ENCODE data around the gene PSIP1. TPM values are rescaled to one million over a fixed set of nuclear protein-coding genes. Genes with fewer than 3 reads are reported as not detected.
A peak's percentile ranks its signal among the peaks of the same experiment; 100 is the strongest.

The PSIP1 gene
- total and polyA plus RNA-seq, 2 donors (not counting 1 experiment from before 2014, with no cell fraction given), result 51.2 to 73.3 TPM

- H3K27ac ChIP-seq (ENCODE audit: insufficient read depth, low read length), result peak overlapping the region; percentile 87
- H3K4me1 ChIP-seq (ENCODE audit: control insufficient read depth, extremely low read depth, insufficient read depth, low read length), result peaks cover 2% of the 10 kb centered on the region
- H3K36me3 ChIP-seq (ENCODE audit: control insufficient read depth, insufficient read depth, low read length), result peaks cover 2% of the 10 kb centered on the region
- DNase-seq (ENCODE audit: low read depth in 2 of 2), result no peak
- peak overlapping the region; percentile 62 for H3K9ac ChIP-seq (ENCODE audit: insufficient read depth, low read length)
- peak overlapping the region; percentile 82 for H3K4me2 ChIP-seq (ENCODE audit: extremely low read depth, insufficient read depth, low read length)
- peaks cover 43% of the 10 kb centered on the region for H3K79me2 ChIP-seq (ENCODE audit: control insufficient read depth, insufficient read depth, low read length)
- H3K9me3 ChIP-seq (ENCODE audit: control insufficient read depth, insufficient read depth, low read depth, low read length), result no peaks in the 10 kb centered on the region
- no peaks in the 10 kb centered on the region for H4K20me1 ChIP-seq (ENCODE audit: control insufficient read depth, extremely low read depth, insufficient read depth, low read length)
- peak overlapping the region; percentile 93 for H2AFZ ChIP-seq (ENCODE audit: low read length)
- H3K27me3 ChIP-seq (ENCODE audit: control insufficient read depth, insufficient read depth, low read length), result no peaks in the 10 kb centered on the region
- peak overlapping the region; percentile 77 to 98 (median 98) for H3K4me3 ChIP-seq (replicated peaks in 1 of 4; ENCODE audit: control extremely low read depth in 1 of 4, insufficient read depth in 1 of 4, low read depth in 3 of 4, low read length in 4 of 4)
- no peak for TF ChIP-seq CTCF (conservative IDR thresholded peaks at IDR 0.05 in 1 of 2, IDR thresholded peaks at IDR 0.05 in 1 of 2; ENCODE audit: low read depth in 1 of 2, low read length in 2 of 2)
- no peak for TF ChIP-seq EZH2 (IDR thresholded peaks at IDR 0.05; ENCODE audit: low read length, missing control alignments)
These were observed 88.8 kb downstream of the PSIP1 start for GRCh38 chr9:15421990-15422371.

- Histone ChIP-seq H3K4me3 (replicated peaks in 1 of 4; ENCODE audit: control extremely low read depth in 1 of 4, insufficient read depth in 1 of 4, low read depth in 3 of 4, low read length in 4 of 4) (no peak overlapping the region), H3K79me2 (ENCODE audit: control insufficient read depth, insufficient read depth, low read length) (peaks cover 38% of the 10 kb centered on the region), H3K27me3 (ENCODE audit: control insufficient read depth, insufficient read depth, low read length) (no peaks in the 10 kb centered on the region), H3K4me1 (ENCODE audit: control insufficient read depth, extremely low read depth, insufficient read depth, low read length) (peaks cover 2% of the 10 kb centered on the region), H3K36me3 (ENCODE audit: control insufficient read depth, insufficient read depth, low read length) (peaks cover 2% of the 10 kb centered on the region), H3K9ac (ENCODE audit: insufficient read depth, low read length) (no peak overlapping the region), H3K9me3 (ENCODE audit: control insufficient read depth, insufficient read depth, low read depth, low read length) (no peaks in the 10 kb centered on the region), H4K20me1 (ENCODE audit: control insufficient read depth, extremely low read depth, insufficient read depth, low read length) (no peaks in the 10 kb centered on the region), H3K27ac (ENCODE audit: insufficient read depth, low read length) (no peak overlapping the region), H2AFZ (ENCODE audit: low read length) (no peak overlapping the region), H3K4me2 (ENCODE audit: extremely low read depth, insufficient read depth, low read length) (no peak overlapping the region)
- no peak for DNase-seq (ENCODE audit: low read depth in 2 of 2)
- no peak for TF ChIP-seq EZH2 (IDR thresholded peaks at IDR 0.05; ENCODE audit: low read length, missing control alignments)
- TF ChIP-seq CTCF (conservative IDR thresholded peaks at IDR 0.05 in 1 of 2, IDR thresholded peaks at IDR 0.05 in 1 of 2; ENCODE audit: low read depth in 1 of 2, low read length in 2 of 2), result no peak
These were observed 89.2 kb downstream of the PSIP1 start for GRCh38 chr9:15421532-15421931.

GRCh38 chr9:15420796-15421195 is 90.0 kb downstream of the PSIP1 start:
- Histone ChIP-seq H4K20me1 (ENCODE audit: control insufficient read depth, extremely low read depth, insufficient read depth, low read length) (no peaks in the 10 kb centered on the region), H3K27ac (ENCODE audit: insufficient read depth, low read length) (no peak overlapping the region), H2AFZ (ENCODE audit: low read length) (no peak overlapping the region), H3K9me3 (ENCODE audit: control insufficient read depth, insufficient read depth, low read depth, low read length) (no peaks in the 10 kb centered on the region), H3K27me3 (ENCODE audit: control insufficient read depth, insufficient read depth, low read length) (no peaks in the 10 kb centered on the region), H3K36me3 (ENCODE audit: control insufficient read depth, insufficient read depth, low read length) (peaks cover 2% of the 10 kb centered on the region), H3K4me3 (replicated peaks in 1 of 4; ENCODE audit: control extremely low read depth in 1 of 4, insufficient read depth in 1 of 4, low read depth in 3 of 4, low read length in 4 of 4) (no peak overlapping the region), H3K79me2 (ENCODE audit: control insufficient read depth, insufficient read depth, low read length) (peaks cover 31% of the 10 kb centered on the region), H3K4me1 (ENCODE audit: control insufficient read depth, extremely low read depth, insufficient read depth, low read length) (peaks cover 2% of the 10 kb centered on the region), H3K4me2 (ENCODE audit: extremely low read depth, insufficient read depth, low read length) (no peak overlapping the region), H3K9ac (ENCODE audit: insufficient read depth, low read length) (no peak overlapping the region)
- DNase-seq (ENCODE audit: low read depth in 2 of 2), result peak; percentile 17
- no peak for TF ChIP-seq CTCF (conservative IDR thresholded peaks at IDR 0.05 in 1 of 2, IDR thresholded peaks at IDR 0.05 in 1 of 2; ENCODE audit: low read depth in 1 of 2, low read length in 2 of 2)
- no peak for TF ChIP-seq EZH2 (IDR thresholded peaks at IDR 0.05; ENCODE audit: low read length, missing control alignments)

Measured in fibroblast of lung (primary cell).